ENCODE results near the gene PARD3B. TPM values are rescaled to one million over a fixed set of nuclear protein-coding genes. Genes with fewer than 3 reads are reported as not detected.

Gene PARD3B
- total and polyA plus RNA-seq, 2 of the 8 experiments (the other 6 are each of a cell fraction or from before 2014, with no cell fraction given) = 1.2 to 5.7 TPM

DNA sequence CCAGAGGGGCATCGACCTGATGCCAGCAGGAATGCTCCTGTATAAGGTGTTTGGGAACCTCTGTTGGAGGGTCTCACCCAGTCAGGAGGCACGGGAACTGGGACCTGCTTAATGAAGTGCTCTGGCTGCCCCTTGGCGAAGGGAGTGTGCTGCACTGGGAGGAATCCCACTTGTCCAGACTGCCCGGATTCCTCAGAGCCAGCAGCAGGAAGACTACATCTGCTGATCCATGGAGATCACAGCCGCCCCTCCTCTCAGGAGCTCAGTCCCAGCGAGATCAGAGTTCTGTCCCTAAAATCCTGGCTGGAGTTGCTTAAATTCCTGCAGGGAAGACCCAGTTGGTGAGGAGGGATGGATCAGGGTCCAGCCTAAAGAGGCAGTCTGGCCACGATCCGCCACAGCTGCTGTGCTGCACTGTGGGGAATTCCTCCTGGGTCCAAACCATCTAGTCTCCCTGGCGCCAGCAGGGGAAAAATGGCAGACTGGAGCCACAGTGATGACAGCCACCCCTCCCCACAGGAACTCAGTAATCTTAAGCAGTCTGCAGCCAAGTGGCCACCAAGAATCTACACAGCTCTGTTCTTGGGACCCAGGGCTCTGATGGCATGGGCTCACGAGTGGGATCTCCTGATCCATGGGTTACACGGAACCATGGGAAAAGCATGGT is 1060.5 kb downstream of the PARD3B start:
- Histone ChIP-seq H3K79me2 (ENCODE audit: control insufficient read depth in 1 of 2, insufficient read depth in 2 of 2, low read length in 2 of 2) (no peaks in the 10 kb centered on the region), H3K27me3 (replicated peaks in 1 of 4; ENCODE audit: control insufficient read depth in 3 of 4, extremely low read depth in 1 of 4, insufficient read depth in 3 of 4, low read length in 3 of 4) (no peaks in the 10 kb centered on the region), H4K91ac (replicated peaks; ENCODE audit: insufficient read length, low read length) (no peak overlapping the region), H3K36me3 (ENCODE audit: control insufficient read depth in 2 of 4, insufficient read depth in 4 of 4, low read length in 3 of 4) (no peaks in the 10 kb centered on the region), H2BK12ac (ENCODE audit: low read depth, low read length) (no peak overlapping the region), H4K5ac (ENCODE audit: insufficient read length, low read depth, low read length) (no peak overlapping the region), H3K79me1 (ENCODE audit: low read depth, low read length) (no peaks in the 10 kb centered on the region), H3K18ac (ENCODE audit: extremely low read depth, low read length) (no peak overlapping the region), H3K14ac (ENCODE audit: insufficient read length) (no peak overlapping the region), H3K4me3 (ENCODE audit: extremely low read depth in 1 of 4, insufficient read depth in 2 of 4, low read depth in 3 of 4, low read length in 4 of 4) (no peak overlapping the region), H3K4ac (replicated peaks; ENCODE audit: insufficient read length, low read depth, low read length) (no peak overlapping the region), H2AFZ (ENCODE audit: low read length) (no peak overlapping the region), H2BK15ac (ENCODE audit: low read length) (no peak overlapping the region), H2AK5ac (ENCODE audit: low read depth, low read length) (no peak overlapping the region), H3K23me2 (ENCODE audit: low read depth, low read length) (no peaks in the 10 kb centered on the region), H3K4me2 (ENCODE audit: insufficient read depth in 1 of 2, low read depth in 2 of 2, low read length in 2 of 2) (no peak overlapping the region), H3K9me3 (ENCODE audit: insufficient read depth in 2 of 2, low read depth in 1 of 2, low read length in 1 of 2) (peaks cover 0 to 6% of the 10 kb centered on the region in 2 experiments; a peak in 2 of 4 replicates), H2BK20ac (ENCODE audit: low read length) (no peak overlapping the region), H2BK5ac (ENCODE audit: low read depth, low read length) (no peak overlapping the region), H2BK120ac (replicated peaks; ENCODE audit: low read depth, low read length) (no peak overlapping the region), H4K20me1 (replicated peaks in 1 of 2; ENCODE audit: control insufficient read depth in 1 of 2, insufficient read depth in 2 of 2, low read length in 2 of 2) (no peaks in the 10 kb centered on the region), H4K8ac (ENCODE audit: extremely low read depth, insufficient read depth, low read length) (no peak overlapping the region), H3K4me1 (replicated peaks in 1 of 4; ENCODE audit: control insufficient read depth in 3 of 4, insufficient read depth in 4 of 4, low read length in 3 of 4) (peaks cover 0 to 4% (median 0%) of the 10 kb centered on the region in 4 experiments; a peak in 1 of 7 replicates), H3K27ac (ENCODE audit: low read depth, low read length) (no peak overlapping the region), H3K9ac (replicated peaks in 1 of 4; ENCODE audit: extremely low read depth in 1 of 4, low read depth in 3 of 4, low read length in 3 of 4) (no peak overlapping the region), H3K56ac (replicated peaks; ENCODE audit: insufficient read length, low read depth, low read length) (no peak overlapping the region), H3K23ac (ENCODE audit: insufficient read length) (no peak overlapping the region)
- TF ChIP-seq SIRT6 (IDR thresholded peaks at IDR 0.05; ENCODE audit: low read length) (no peak), CBX8 (IDR thresholded peaks at IDR 0.05; ENCODE audit: borderline replicate concordance, low read depth, low read length) (no peak), FOSL1 (IDR thresholded peaks at IDR 0.05; ENCODE audit: insufficient read depth, low read depth, low read length) (no peak), BRCA1 (IDR thresholded peaks at IDR 0.05; ENCODE audit: low read depth, low read length) (no peak)
- POLR2A ChIA-PET (ENCODE audit: partially characterized antibody) = no interaction called here
- DNase-seq (ENCODE audit: low read depth in 1 of 2, low spot score in 2 of 2) = no peak
- no peak for FAIRE-seq
- WGBS, 2 experiments (ENCODE audit: extremely low coverage in 1 of 2, insufficient coverage in 1 of 2, insufficient read length in 1 of 2, insufficient replicate concordance in 2 of 2, low coverage in 1 of 2, low lambda C conversion rate in 2 of 2, missing lambda C conversion rate in 1 of 2) = 89% methylated on average over 11 of the region's 11 CpGs; no CpG with 5 or more reads in 1 of the 2 experiments
- CTCF ChIA-PET (ENCODE audit: partially characterized antibody) = interaction anchor here (0.6 to 1.6 kb wide), 7 partner anchors 17 to 1345 kb away, joined by 3 to 4 read pairs (median 3); no protein-coding TSS in a partner anchor

Data from H1 (cell line).